Activated CD4-positive, alpha-beta memory T cell treated with anti-CD3 and anti-CD28 coated beads, Interleukin-2, amount 10 ng/mL, durations not matched to agents 7 days and 5 days (primary cell): Measurements from ENCODE around the gene TTC23. TPM values are rescaled to one million over a fixed set of nuclear protein-coding genes. Genes with fewer than 3 reads are reported as not detected.
"Not testable (repeated sequence)": the region's sequence is repeated elsewhere in the genome, so short reads cannot be mapped to it uniquely, and the experiment has no call there.

ENCODE experiments used
- CTCF ChIA-PET: fragments of 350-600 bp; sonication (Branson Sonifier 250); formaldehyde crosslinking; loops from one replicate; lab custom pipeline; 2021; ENCODE audit warnings: antibody characterized with exemption, inconsistent platforms; lab: Charles Lee
- POLR2A ChIA-PET: fragments of 350-600 bp; sonication (Branson Sonifier 250); formaldehyde crosslinking; loops from one replicate; lab custom pipeline; 2021; ENCODE audit warnings: antibody characterized with exemption; lab: Charles Lee
- DNase-seq: peaks from one replicate; pipeline ENCODE4 v3.0.0-alpha.2; 2020
- H3K27ac Mint-ChIP-seq: one replicate; pipeline ENCODE4 v1.8.0; 2021; ENCODE audit warnings: mild to moderate bottlenecking, mixed read lengths
- H3K27me3 Mint-ChIP-seq: one replicate; pipeline ENCODE4 v1.8.0; 2021; ENCODE audit warnings: mixed read lengths
- H3K36me3 Mint-ChIP-seq: one replicate; pipeline ENCODE4 v1.8.0; 2021; ENCODE audit warnings: low read depth, mixed read lengths
- H3K4me1 Mint-ChIP-seq: one replicate; pipeline ENCODE4 v1.8.0; 2021; ENCODE audit warnings: mixed read lengths
- H3K4me3 Mint-ChIP-seq: one replicate; pipeline ENCODE4 v1.8.0; 2021; ENCODE audit warnings: mild to moderate bottlenecking, mixed read lengths
- H3K9me3 Mint-ChIP-seq: one replicate; pipeline ENCODE4 v1.8.0; 2021; ENCODE audit warnings: mixed read lengths
- total RNA-seq, 2 experiments: library from RNA; stranded (reverse); gene quantifications; one replicate each; pipeline ENCODE4 v1.2.3, GENCODE V29; 2021

Gene TTC23
- total RNA-seq, 2 experiments from 2014 or later = 1.6 to 2.1 TPM

GRCh38 chr15:99212406-99212805 is 37.0 kb downstream of the TTC23 start:
- no peak for DNase-seq
- no peaks in the 10 kb centered on the region for H3K36me3 Mint-ChIP-seq

GRCh38 chr15:99211926-99212325 is 37.5 kb downstream of the TTC23 start:
- Mint-ChIP-seq H3K4me3 (no peak overlapping the region), H3K4me1 (no peaks in the 10 kb centered on the region), H3K36me3 (no peaks in the 10 kb centered on the region), H3K27ac (no peak overlapping the region), H3K9me3 (no peaks in the 10 kb centered on the region), H3K27me3 (no peaks in the 10 kb centered on the region)
- ChIA-PET CTCF (interaction anchor here (0.7 to 3.2 kb wide), 3 partner anchors 66 to 111 kb away, joined by 3 to 19 read pairs (median 12); partner anchors contain the start of gene SYNM), POLR2A (no interaction called here)
- DNase-seq = no peak

More at GRCh38 chr15:99212406-99212805, 37.0 kb downstream of the TTC23 start:
- CTCF ChIA-PET = interaction anchor here (0.6 to 3.2 kb wide), 7 partner anchors 12 to 196 kb away, joined by 3 to 19 read pairs (median 4); partner anchors contain the start of gene SYNM
- Mint-ChIP-seq H3K9me3 (no peaks in the 10 kb centered on the region), H3K4me3 (no peak overlapping the region), H3K27me3 (no peaks in the 10 kb centered on the region), H3K27ac (no peak overlapping the region), H3K4me1 (no peaks in the 10 kb centered on the region)
- POLR2A ChIA-PET = no interaction called here

- Mint-ChIP-seq H3K9me3 (no peaks in the 10 kb centered on the region), H3K27ac (no peak overlapping the region), H3K27me3 (peaks cover 3% of the 10 kb centered on the region), H3K4me1 (no peaks in the 10 kb centered on the region), H3K36me3 (no peaks in the 10 kb centered on the region), H3K4me3 (no peak overlapping the region)
- no peak for DNase-seq
- CTCF ChIA-PET = interaction anchor here (1.5 to 4.0 kb wide), 2 partner anchors 105 to 110 kb away, joined by 6 to 15 read pairs; partner anchors contain the start of gene SYNM
- POLR2A ChIA-PET = no interaction called here
Observed at GRCh38 chr15:99210334-99210733, 39.0 kb downstream of the TTC23 start.

- Mint-ChIP-seq H3K4me1 (no peaks in the 10 kb centered on the region), H3K27ac (no peak overlapping the region), H3K4me3 (no peak overlapping the region), H3K9me3 (no peaks in the 10 kb centered on the region), H3K27me3 (peaks cover 8% of the 10 kb centered on the region), H3K36me3 (no peaks in the 10 kb centered on the region)
- POLR2A ChIA-PET = no interaction called here
- DNase-seq = no peak
- CTCF ChIA-PET = interaction anchor here (4.0 kb wide), 1 partner anchor 104 kb away, joined by 15 read pairs; the partner anchor contains the start of gene SYNM
Observed at GRCh38 chr15:99209326-99209725, 40.1 kb downstream of the TTC23 start.

- Mint-ChIP-seq H3K27me3 (peaks cover 11% of the 10 kb centered on the region), H3K4me3 (no peak overlapping the region), H3K4me1 (no peaks in the 10 kb centered on the region), H3K9me3 (no peaks in the 10 kb centered on the region), H3K36me3 (no peaks in the 10 kb centered on the region), H3K27ac (no peak overlapping the region)
- ChIA-PET POLR2A (no interaction called here), CTCF (interaction anchor here (1.5 to 4.0 kb wide), 2 partner anchors 102 to 106 kb away, joined by 4 to 15 read pairs; partner anchors contain the start of gene SYNM)
- DNase-seq = no peak
Observed at GRCh38 chr15:99207672-99208071, 41.7 kb downstream of the TTC23 start.

GRCh38 chr15:99202176-99202552 is 47.2 kb downstream of the TTC23 start:
- H3K27ac Mint-ChIP-seq = no peak overlapping the region
- H3K27me3 Mint-ChIP-seq = peaks cover 11% of the 10 kb centered on the region
- no peaks in the 10 kb centered on the region for H3K9me3 Mint-ChIP-seq
- DNase-seq = no peak
- no peaks in the 10 kb centered on the region for H3K4me1 Mint-ChIP-seq
- ChIA-PET CTCF (no interaction called here), POLR2A (no interaction called here)
- H3K4me3 Mint-ChIP-seq = no peak overlapping the region
- no peaks in the 10 kb centered on the region for H3K36me3 Mint-ChIP-seq

- ChIA-PET CTCF (no interaction called here), POLR2A (no interaction called here)
- no peaks in the 10 kb centered on the region for H3K9me3 Mint-ChIP-seq
Observed at GRCh38 chr15:99201408-99202175, 47.8 kb downstream of the TTC23 start.

GRCh38 chr15:99197856-99198255 is 51.5 kb downstream of the TTC23 start:
- Mint-ChIP-seq H3K27me3 (no peaks in the 10 kb centered on the region), H3K4me3 (no peak overlapping the region), H3K27ac (no peak overlapping the region), H3K36me3 (no peaks in the 10 kb centered on the region), H3K9me3 (peaks cover 4% of the 10 kb centered on the region), H3K4me1 (no peaks in the 10 kb centered on the region)
- DNase-seq = no peak
- ChIA-PET CTCF (no interaction called here), POLR2A (no interaction called here)

More at GRCh38 chr15:99201408-99202175, 47.8 kb downstream of the TTC23 start:
- Mint-ChIP-seq H3K27me3 (peaks cover 11% of the 10 kb centered on the region), H3K4me3 (no peak overlapping the region), H3K27ac (no peak overlapping the region), H3K4me1 (no peaks in the 10 kb centered on the region), H3K36me3 (no peaks in the 10 kb centered on the region)
- DNase-seq = no peak

GRCh38 chr15:99192181-99192580 is 57.2 kb downstream of the TTC23 start:
- H3K36me3 Mint-ChIP-seq, DNase-seq, H3K4me3 Mint-ChIP-seq, H3K4me1 Mint-ChIP-seq, CTCF ChIA-PET, H3K27me3 Mint-ChIP-seq, H3K9me3 Mint-ChIP-seq, H3K27ac Mint-ChIP-seq, POLR2A ChIA-PET: not testable (repeated sequence)

GRCh38 chr15:99187936-99188335 is 61.4 kb downstream of the TTC23 start:
- Mint-ChIP-seq H3K9me3 (peaks cover 2% of the 10 kb centered on the region), H3K4me1 (no peaks in the 10 kb centered on the region), H3K4me3 (no peak overlapping the region), H3K36me3 (no peaks in the 10 kb centered on the region), H3K27ac (no peak overlapping the region), H3K27me3 (no peaks in the 10 kb centered on the region)
- POLR2A ChIA-PET = no interaction called here
- CTCF ChIA-PET = no interaction called here
- DNase-seq = no peak

- Mint-ChIP-seq H3K36me3 (no peaks in the 10 kb centered on the region), H3K27me3 (no peaks in the 10 kb centered on the region), H3K4me3 (no peak overlapping the region), H3K4me1 (no peaks in the 10 kb centered on the region), H3K27ac (no peak overlapping the region), H3K9me3 (no peaks in the 10 kb centered on the region)
- CTCF ChIA-PET = no interaction called here
- POLR2A ChIA-PET = no interaction called here
- no peak for DNase-seq
Observed at GRCh38 chr15:99185414-99186130, 63.8 kb downstream of the TTC23 start.

GRCh38 chr15:99182791-99183190 is 66.6 kb downstream of the TTC23 start:
- CTCF ChIA-PET = no interaction called here
- no peak overlapping the region for H3K27ac Mint-ChIP-seq

GRCh38 chr15:99181545-99181971 is 67.8 kb downstream of the TTC23 start:
- DNase-seq = no peak
- POLR2A ChIA-PET = no interaction called here
- CTCF ChIA-PET = no interaction called here
- H3K4me1 Mint-ChIP-seq = no peaks in the 10 kb centered on the region
- no peak overlapping the region for H3K4me3 Mint-ChIP-seq
- H3K9me3 Mint-ChIP-seq = no peaks in the 10 kb centered on the region
- H3K27ac Mint-ChIP-seq = no peak overlapping the region
- no peaks in the 10 kb centered on the region for H3K36me3 Mint-ChIP-seq
- no peaks in the 10 kb centered on the region for H3K27me3 Mint-ChIP-seq

More at GRCh38 chr15:99182791-99183190, 66.6 kb downstream of the TTC23 start:
- POLR2A ChIA-PET = no interaction called here
- H3K4me3 Mint-ChIP-seq = no peak overlapping the region
- H3K9me3 Mint-ChIP-seq = no peaks in the 10 kb centered on the region
- DNase-seq = no peak
- no peaks in the 10 kb centered on the region for H3K4me1 Mint-ChIP-seq
- no peaks in the 10 kb centered on the region for H3K36me3 Mint-ChIP-seq
- H3K27me3 Mint-ChIP-seq = no peaks in the 10 kb centered on the region
